GM18867 (cell line): ENCODE results near the gene TGIF2.
"Not testable (repeated sequence)": the region's sequence is repeated elsewhere in the genome, so short reads cannot be mapped to it uniquely, and the experiment has no call there.

Experiments used
- ATAC-seq: cut with Tn5 transposase; IDR thresholded peaks from one replicate; pipeline ENCODE4 v1.9.1; 2021; ENCODE audit warnings: mild to moderate bottlenecking, moderate library complexity; ENCODE audit not compliant: unreplicated experiment

The TGIF2 gene

DNA sequence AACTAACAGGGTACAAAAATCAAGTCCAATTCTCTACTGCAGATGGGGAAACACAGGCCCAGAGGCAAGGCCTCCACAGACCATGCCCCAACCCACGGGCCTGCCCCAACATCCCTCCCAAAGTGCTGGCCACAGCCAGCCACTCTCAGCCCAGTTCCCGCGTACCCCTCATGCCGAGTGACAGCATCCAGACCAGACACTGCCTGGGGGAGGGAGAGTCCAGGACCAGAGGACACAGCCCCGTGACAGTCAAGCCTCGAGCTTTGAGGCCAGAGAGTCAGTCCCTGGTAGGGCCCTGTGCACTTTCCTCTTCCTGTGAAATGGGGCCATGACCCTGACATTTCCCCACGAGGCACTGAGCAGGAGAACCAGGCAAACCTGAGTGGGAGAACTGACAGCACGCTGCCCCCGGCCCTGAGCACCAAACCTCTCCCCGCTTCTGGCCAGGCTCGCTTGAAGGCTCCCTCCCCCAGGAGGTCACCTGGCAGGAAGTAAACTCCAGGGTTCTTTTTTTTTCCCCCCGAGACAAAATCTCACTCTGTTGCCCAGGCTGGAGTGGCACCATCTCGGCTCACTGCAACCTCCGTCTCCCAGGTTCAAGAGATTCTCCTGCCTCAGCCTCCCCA is 27.2 kb upstream of the TGIF2 start:
- no peak for ATAC-seq

DNA sequence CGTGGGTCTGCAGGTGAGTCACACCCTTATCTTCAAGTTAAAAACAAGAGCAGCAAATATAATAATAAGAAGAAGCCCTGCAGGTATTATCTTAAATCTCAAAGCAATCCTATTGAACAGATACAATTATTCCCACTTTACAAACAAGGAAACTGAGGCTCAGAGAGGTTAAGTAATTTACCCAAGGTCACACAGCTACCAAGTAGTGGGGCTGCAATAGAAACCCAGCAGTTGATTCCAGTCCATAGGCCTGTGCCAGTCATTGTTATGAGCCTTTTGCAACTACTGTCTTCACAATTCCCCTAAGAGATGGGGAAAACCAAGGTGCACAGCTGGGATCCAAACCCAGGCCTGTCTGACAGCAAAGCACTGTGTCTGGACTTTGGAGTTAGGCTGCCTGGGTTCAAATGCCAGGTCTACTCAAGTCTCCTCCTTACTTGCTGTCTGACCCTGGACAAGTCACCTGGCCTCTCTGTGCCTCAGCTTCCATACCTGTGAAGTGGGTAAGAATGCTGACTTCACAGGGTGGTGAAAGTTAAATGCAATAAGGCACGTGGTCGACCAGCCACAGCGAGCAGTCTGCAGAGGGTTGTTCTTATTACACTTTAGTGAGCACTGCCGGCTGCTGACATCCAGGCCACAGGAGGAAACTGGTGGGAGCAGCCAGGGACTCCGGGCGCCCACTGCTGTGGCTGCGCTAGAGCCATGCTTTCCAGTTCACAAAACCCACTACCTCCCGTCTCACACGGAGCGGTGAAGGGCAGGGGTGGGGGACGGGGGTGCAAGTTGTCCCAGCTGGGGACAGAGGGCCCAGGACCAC is 26.0 kb upstream of the TGIF2 start:
- ATAC-seq = no peak

DNA sequence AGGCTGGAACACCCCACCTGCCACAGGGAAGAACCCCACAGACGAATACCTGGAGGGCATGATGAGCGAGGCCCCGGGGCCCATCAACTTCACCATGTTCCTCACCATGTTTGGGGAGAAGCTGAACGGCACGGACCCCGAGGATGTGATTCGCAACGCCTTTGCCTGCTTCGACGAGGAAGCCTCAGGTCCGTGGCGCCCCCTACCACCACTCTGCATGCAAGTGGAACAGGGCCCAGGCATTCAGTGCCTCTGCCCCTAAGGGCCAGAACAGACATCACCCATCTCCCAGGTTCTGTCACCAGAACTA is 25.4 kb upstream of the TGIF2 start:
- no peak for ATAC-seq

DNA sequence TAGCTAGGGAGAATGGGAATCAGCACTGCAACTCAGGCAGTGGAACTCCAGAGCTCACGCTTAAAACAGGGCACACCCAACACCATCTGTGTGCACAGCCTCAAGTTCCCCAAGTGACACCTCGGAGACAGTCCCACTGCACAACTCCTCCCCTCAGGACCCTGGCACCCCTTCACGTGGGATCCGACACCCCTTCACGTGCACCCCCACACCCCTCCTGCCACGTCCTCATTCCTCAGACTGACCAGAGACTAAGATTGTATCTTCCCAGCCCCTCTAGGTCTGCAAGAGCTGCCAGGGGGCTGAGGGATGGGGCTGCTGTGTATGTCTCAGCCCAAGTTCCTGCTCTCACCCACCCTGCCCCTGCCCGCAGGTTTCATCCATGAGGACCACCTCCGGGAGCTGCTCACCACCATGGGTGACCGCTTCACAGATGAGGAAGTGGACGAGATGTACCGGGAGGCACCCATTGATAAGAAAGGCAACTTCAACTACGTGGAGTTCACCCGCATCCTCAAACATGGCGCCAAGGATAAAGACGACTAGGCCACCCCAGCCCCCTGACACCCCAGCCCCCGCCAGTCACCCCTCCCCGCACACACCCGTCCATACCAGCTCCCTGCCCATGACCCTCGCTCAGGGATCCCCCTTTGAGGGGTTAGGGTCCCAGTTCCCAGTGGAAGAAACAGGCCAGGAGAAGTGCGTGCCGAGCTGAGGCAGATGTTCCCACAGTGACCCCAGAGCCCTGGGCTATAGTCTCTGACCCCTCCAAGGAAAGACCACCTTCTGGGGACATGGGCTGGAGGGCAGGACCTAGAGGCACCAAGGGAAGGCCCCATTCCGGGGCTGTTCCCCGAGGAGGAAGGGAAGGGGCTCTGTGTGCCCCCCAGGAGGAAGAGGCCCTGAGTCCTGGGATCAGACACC is 24.4 kb upstream of the TGIF2 start:
- no peak for ATAC-seq

DNA sequence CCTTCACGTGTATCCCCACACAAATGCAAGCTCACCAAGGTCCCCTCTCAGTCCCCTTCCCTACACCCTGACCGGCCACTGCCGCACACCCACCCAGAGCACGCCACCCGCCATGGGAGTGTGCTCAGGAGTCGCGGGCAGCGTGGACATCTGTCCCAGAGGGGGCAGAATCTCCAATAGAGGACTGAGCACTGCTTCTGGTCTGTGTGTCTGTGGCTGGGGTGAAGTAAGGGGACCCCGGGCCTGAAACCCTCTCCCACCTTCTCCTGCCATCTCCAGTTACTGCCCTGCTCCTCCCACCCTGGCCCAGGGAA is 23.8 kb upstream of the TGIF2 start:
- no peak for ATAC-seq

DNA sequence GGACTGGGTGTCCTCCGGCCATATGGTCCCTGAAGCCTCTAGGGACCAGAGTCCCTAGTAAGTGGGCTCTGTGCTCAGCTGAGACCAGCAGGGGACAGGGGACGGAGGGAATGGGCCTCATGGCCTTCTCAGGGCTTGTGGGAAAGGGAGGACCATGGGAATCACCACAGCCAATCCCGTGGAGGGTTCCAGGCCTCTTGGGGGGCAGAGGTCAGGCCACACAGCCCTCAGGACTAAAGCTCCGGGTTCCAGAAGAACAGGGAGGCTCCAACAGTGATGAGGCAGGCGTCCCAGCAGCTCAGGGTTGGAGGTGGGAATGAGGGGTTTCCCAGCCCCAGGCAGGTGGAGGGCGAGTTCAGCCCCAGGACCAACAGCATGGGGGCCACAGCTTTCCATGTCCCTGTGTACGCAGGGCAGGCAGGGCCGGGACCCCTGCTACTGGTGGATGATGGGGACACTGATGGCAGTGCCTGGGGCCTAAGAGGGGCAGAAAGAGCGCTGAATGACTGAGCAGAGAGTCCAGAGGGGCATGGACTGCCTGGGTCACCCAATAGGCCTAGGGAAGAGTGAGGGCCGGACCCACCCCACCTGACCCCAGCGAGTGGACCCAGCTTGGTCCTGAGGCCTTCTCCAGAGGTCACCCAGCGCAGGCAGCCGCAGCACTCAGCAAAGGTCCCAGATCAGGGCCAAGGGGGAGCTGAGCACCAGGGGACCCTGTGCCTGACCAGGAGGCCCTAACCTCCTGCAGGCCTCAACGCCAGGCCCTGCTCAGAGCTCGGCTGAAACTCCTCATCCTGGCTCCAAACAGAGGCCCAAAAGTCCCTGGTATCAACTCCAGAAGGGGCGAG is 23.2 kb upstream of the TGIF2 start:
- ATAC-seq = no peak

DNA sequence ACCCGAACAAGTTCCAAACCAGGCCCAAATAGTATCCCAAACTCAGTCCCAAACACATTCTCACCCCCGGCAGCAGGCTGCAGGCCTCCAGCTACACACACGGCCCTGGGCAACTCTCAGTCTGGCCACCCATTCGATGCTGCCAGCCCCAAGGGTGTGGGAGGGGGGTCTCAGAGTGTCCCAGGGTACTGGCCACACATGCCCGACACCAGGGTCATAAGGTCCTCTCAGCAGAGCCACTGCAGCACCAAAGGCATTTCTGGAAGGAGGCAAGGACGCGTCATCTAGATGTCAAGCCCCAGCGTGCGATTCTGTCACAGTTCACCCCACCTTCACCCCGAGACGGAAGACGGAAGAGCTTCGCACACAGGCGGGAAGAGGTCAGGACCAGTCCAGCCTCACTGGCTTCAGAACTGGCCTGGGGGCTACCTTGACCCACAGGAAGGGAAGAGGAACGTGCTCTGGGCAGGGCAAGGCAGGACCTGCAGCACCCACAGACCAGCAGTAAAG is 22.6 kb upstream of the TGIF2 start:
- no peak for ATAC-seq

DNA sequence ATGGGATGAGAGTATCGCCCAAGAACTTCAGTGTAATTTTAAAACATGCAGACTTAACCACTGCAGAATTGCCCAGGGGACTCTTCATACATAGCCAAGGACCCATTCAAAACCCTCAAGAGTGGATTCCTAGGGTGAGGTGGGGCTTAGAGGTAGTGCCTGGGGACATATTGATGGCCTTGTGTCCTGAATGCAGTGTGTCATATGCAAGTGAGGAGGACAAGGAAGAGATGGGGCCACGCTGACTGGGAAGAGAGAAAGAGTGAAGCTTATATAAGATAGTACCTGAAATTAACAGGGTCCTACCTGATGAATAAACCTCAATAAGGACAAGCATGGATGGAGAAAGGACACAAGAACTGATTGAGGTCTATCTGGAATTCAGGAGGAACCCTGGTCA is 18.1 kb upstream of the TGIF2 start:
- no peak for ATAC-seq

DNA sequence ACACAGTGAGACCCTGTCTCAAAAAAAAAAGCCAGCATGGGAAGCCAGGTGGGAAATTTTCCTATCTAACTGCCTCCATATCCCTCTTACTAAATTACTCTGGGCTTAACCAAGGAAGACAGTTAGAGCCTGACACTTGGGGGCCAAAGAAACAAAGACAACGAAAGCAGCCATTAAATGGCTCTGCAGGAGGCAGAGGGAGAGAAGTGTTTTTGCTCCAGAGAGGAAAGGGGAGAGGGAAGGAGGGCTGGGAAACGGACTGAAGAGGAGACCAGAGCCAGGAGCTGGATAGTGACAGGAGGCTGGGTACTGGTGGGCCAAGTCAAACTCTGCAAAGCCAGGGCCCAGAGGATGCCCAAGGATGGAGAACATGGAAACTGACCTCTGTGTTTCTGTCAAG is 10.7 kb upstream of the TGIF2 start:
- no peak for ATAC-seq

DNA sequence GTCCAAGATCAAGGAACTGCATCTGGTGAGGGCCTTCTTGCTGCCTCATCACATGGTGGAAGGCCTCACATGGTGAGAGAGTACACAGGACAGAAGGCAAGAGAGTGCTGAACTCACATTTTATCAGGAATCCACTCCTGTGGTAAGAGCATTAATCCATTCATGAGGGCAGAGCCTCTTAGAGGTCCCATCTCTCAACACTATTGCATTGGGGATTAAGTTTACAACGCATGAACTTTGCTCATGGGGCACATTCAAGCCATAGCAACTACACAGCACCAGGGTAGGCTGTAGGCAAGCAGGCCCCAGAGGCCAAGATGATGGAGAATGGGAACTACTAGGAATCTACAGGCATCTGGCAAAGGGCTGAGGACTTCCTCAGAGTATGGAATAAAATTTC is 10.0 kb upstream of the TGIF2 start:
- no peak for ATAC-seq

DNA sequence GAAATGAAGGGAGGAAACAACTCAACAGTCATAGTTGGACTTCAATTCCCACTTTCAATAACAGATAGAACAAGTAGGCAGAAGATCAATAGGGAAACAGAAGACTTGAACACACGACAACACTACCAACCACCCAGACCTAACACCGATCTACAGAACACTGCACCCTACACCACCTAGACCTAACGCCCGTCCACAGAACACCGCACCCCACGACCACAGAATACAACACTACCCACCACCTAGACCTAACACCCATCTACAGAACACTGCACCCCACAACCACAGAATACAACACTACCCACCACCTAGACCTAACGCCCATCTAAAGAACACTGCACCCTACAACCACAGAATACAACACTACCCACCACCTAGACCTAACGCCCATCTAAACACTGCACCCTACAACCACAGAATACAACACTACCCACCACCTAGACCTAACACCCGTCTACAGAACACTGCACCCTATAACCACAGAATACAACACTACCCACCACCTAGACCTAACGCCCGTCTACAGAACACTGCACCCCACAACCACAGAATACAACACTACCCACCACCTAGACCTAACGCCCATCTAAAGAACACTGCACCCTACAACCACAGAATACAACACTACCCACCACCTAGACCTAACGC is 9.2 kb upstream of the TGIF2 start:
- ATAC-seq = not testable (repeated sequence)

DNA sequence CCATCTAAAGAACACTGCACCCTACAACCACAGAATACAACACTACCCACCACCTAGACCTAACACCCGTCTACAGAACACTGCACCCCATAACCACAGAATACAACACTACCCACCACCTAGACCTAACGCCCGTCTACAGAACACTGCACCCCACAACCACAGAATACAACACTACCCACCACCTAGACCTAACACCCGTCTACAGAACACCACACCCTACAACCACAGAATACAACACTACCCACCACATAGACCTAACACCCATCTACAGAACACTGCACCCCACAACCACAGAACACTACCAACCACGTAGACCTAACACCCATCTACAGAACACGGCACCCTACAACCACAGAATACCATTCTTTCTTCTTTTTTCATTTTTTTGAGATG is 8.7 kb upstream of the TGIF2 start:
- ATAC-seq = not testable (repeated sequence)

DNA sequence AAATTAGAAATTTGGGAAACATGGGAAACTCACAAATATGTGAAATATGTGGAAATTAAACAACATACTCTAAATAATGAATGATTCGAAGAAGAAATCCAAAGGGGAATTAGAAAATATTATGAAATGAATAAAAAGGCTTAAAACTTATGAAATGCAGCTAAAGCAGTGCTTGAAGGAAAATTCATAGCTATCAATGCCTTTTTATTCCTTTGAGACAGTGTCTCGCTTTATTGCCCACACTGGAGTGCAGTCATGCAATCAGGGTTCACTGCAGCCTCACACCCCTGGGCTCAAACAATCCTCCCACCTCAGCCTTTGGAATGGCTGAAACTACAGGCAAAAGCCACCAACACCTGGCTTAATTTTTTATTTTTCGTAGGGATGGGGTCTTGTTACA is 7.9 kb upstream of the TGIF2 start:
- ATAC-seq = no peak

DNA sequence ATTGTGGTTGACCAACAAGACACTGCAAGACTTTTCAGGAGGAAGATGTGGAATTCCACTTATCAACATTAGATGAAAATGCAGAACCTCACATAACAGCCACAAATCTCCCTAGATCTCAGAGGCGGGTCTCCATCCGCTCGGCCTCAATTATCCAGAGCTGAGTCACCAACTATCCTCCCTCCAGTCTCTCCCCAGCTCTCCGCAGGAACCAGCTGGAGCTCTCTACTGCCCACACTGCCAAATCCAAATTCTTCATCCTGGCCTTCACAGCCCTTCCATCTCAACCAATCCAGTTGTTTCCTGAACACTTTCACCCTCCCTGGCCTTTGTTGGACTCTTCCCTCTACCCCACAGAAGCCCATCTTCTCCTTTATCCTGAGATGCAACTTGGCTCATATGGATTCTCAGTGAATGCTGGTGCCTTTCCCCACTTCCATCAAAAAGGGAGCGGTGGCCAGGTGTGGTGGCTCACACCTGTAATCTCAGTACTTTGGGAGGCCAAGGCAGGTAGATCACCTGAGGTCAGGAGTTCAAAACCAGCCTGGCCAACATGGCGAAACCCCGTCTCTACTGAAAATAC is 3.5 kb upstream of the TGIF2 start:
- ATAC-seq = no peak

DNA sequence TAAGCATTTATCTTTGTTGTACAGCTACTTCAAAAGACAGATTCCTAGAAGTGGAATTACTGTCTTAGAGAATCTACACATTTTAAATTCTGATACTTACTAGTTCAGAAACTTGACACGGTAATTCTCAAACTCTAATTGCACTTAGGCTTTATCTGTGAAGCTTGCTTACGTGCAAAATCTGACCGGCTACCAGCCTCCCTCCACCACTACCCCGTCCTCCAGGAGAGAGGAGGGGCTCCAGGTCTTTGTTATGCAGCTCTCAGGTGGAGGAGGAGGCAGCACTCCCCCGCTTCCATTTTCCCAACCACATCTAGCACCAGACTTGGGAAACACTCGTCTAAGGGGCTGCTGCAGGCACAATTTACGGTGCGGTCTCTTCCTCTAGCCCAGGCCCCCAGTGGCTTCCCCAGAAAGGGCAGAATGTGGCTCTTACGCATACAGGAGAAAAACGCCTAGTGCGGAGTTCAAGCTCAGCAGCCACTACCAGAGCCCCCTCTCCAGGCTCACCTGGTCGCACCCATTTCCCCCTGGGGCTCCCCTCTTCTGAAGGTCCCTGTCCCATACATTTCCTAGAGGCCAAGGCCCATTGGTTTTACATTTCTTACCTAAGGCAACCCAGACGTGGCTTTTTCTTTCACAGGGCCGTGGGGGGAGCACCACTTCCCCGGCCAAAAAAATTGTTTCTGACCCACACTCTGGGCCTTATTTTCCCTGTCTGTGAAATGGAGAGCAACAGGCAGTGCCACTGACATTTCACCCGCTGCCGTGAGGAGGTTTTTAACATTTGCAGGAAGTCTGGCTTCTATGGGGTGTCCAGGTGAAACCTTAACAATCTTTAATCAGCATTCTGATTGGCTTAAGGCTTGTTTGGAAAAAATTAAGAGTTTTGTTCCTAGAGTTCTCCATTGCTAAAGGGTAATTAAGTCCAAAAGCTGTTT is 1.6 kb upstream of the TGIF2 start:
- no peak for ATAC-seq

DNA sequence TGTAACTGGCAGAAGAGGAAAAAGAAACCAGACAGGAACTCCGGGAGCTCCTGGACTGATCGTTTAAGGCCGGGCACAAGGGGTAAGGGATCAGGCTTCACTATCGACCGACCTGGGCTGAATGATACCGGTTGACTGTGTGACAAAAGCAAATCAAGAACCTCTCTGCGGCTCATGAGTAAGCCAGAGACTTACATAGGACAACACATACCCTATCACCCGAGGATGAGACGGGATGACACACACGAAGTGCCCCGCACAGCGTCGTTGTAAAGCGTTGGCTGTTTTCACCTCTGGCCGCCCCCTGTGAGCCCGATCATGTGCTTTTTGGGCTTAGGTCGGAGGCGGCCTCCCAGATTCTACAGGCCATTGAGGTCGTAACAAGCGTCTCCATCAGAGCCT is 695 bp upstream of the TGIF2 start:
- peak; percentile 17 for ATAC-seq

DNA sequence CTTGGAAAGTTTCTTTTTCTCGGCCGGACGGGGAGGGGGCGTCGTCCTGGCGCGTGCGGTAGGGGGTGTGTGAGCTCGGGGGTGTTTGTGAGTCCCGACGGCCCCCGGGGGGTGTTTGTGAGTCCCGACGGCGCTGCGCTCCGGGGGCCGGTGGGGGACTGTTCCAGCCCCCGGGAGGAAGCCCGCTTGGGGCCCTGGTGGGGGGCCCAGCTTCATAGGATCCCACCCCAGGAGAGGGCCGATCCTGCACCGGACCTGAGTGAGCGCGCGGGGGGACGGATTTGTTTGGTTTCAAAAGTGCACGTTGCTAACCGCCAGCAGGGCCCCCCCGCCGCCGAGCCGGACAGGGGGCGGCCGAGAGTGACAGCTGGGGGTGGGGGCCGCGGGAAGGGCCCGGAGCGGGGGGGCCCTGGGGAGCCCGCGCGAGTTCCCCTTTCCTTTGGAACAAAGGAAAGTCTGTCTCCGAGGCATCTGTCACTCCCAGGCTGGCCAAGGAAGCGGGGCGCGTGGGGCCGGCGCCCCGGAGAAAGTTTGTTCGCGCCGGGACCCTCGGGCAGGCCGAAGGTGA is 485 bp downstream of the TGIF2 start:
- ATAC-seq = no peak

DNA sequence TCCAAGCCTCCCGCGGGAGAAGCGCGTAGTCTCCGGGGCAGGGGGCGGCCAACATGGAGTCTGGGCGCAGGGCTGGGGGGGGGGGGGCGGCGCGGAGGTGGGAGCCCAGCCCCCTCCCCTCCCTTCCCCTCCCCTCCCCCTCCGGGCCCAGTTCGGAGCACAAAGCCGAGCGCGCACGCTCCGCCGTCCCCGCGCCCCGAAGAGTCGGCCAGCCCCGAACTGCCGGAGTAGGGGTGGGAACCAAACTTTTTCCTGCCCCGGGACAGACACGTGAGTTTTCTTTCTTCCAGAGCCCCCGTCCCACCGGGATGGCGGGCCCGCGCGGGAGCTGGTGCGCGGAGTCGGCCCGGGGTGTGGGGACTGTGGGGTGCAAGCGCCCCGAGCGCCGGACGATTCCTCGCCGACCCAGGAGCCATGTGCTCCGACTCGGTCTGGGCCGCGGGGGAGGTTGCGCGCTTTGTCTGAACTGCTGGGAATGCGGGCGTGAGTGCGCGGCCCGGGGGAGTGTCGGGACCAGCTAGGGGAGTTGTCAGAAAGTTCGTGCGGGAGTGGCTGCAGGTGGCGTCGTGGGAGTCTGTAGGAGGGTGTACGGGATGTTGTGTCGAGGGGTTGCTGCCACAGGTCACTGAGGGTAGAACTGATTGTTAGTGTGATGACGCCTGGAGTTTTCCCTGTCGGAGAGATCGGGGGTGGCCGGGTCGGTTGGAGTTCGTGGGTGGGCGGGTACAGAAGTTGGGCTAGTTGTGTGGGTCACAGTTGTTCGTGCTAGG is 1.2 kb downstream of the TGIF2 start:
- no peak for ATAC-seq
